GM21576 (cell line): ENCODE results near the gene ZNF586.
"Not testable (repeated sequence)": the region's sequence is repeated elsewhere in the genome, so short reads cannot be mapped to it uniquely, and the experiment has no call there.

Experiments used
- ATAC-seq: cut with Tn5 transposase; IDR thresholded peaks from one replicate; pipeline ENCODE4 v1.9.1; 2021; ENCODE audit warnings: mild to moderate bottlenecking, moderate library complexity; ENCODE audit not compliant: unreplicated experiment

The ZNF586 gene

GRCh38 chr19:57821501-57821900, 52.0 kb downstream of the ZNF586 start:
- ATAC-seq = not testable (repeated sequence)

- not testable (repeated sequence) for ATAC-seq
Measured at GRCh38 chr19:57823155-57823554, 53.7 kb downstream of the ZNF586 start.

- ATAC-seq = not testable (repeated sequence)
Measured at GRCh38 chr19:57823608-57824007, 54.1 kb downstream of the ZNF586 start.

- ATAC-seq = no peak
Measured at GRCh38 chr19:57825511-57825910, 56.0 kb downstream of the ZNF586 start.

- ATAC-seq = no peak
Measured at GRCh38 chr19:57829316-57829715, 59.8 kb downstream of the ZNF586 start.

GRCh38 chr19:57830071-57830602, 60.7 kb downstream of the ZNF586 start, which contains the start of gene ZNF587B:
TSS of gene ZNF587B (plus strand) at chr19:57830299. CDS start at chr19:57830529, 230 bp downstream.
- ATAC-seq = no peak
